H1 (cell line): ENCODE data around the gene NKIRAS2. TPM values are rescaled to one million over a fixed set of nuclear protein-coding genes. Genes with fewer than 3 reads are reported as not detected.

Experiments used
- ASH2L ChIP-seq: fragments of 200-600, 300-600 bp; sonication (generic); IDR thresholded peaks from one replicate; pipeline ENCODE4 v1.7.1; 2017; ENCODE audit warnings: low read length
- ATF2 ChIP-seq: IDR thresholded peaks from 2 replicates; pipeline ENCODE4 v1.6.1; 2012; ENCODE audit warnings: low read length, inconsistent platforms
- BCL11A ChIP-seq, 2 experiments: IDR thresholded peaks; one replicate each; pipeline ENCODE4 v1.6.1; 2011; ENCODE audit warnings: low read depth in 2 of 2, low read length in 2 of 2, mild to moderate bottlenecking in 2 of 2
- BRCA1 ChIP-seq: IDR thresholded peaks from 2 replicates; pipeline ENCODE4 v1.6.1; 2012; ENCODE audit warnings: low read depth, low read length, improper control_type of control experiment
- CHD2 ChIP-seq: IDR thresholded peaks from 2 replicates; pipeline ENCODE4 v1.6.1; 2012; ENCODE audit warnings: low read length, improper control_type of control experiment
- CTBP2 ChIP-seq: IDR thresholded peaks from 2 replicates; pipeline ENCODE4 v1.7.0; 2011; ENCODE audit warnings: borderline replicate concordance, mild to moderate bottlenecking, moderate library complexity, mixed read lengths, low read length; ENCODE audit not compliant: insufficient read depth, insufficient read length
- EP300 ChIP-seq, 2 experiments: IDR thresholded peaks; 1 replicate in 1 of 2; 2 replicates in 1 of 2; pipeline ENCODE4 v1.6.1; 2011 to 2012; ENCODE audit warnings: low read depth in 2 of 2, low read length in 2 of 2, mild to moderate bottlenecking in 2 of 2, borderline replicate concordance in 1 of 2, inconsistent platforms in 1 of 2, moderate library complexity in 1 of 2
- GTF2F1 ChIP-seq: IDR thresholded peaks from 2 replicates; pipeline ENCODE4 v1.6.1; 2012; ENCODE audit warnings: low read depth, low read length, improper control_type of control experiment, borderline replicate concordance
- HDAC2 ChIP-seq, 2 experiments: fragments of 300-600 bp in 1 of 2; sonication (generic) in 1 of 2; IDR thresholded peaks; 2 replicates each; pipeline ENCODE4 v1.6.1; 2011 to 2012; ENCODE audit warnings: low read depth in 2 of 2, low read length in 2 of 2, mild to moderate bottlenecking in 2 of 2, moderate library complexity in 2 of 2, borderline replicate concordance in 1 of 2, inconsistent platforms in 1 of 2
- HDAC6 ChIP-seq: IDR thresholded peaks from one replicate; pipeline ENCODE4 v1.7.1; 2012; ENCODE audit warnings: low read depth, mild to moderate bottlenecking, inconsistent platforms, low read length, moderate library complexity
- JUN ChIP-seq: IDR thresholded peaks from 2 replicates; pipeline ENCODE4 v1.6.1; 2011; ENCODE audit warnings: low read depth, mild to moderate bottlenecking, improper control_type of control experiment, low read length
- KDM5A ChIP-seq: fragments of 200-600 bp; IDR thresholded peaks from 2 replicates; pipeline ENCODE4 v1.7.1; 2012; ENCODE audit warnings: mild to moderate bottlenecking, low read length, inconsistent platforms, mixed read lengths
- NANOG ChIP-seq: IDR thresholded peaks from 2 replicates; pipeline ENCODE4 v1.6.1; 2011; ENCODE audit warnings: low read length, low read depth, mild to moderate bottlenecking, inconsistent platforms; ENCODE audit not compliant: insufficient read depth, poor library complexity, severe bottlenecking
- POLR2AphosphoS5 ChIP-seq: IDR thresholded peaks from 2 replicates; pipeline ENCODE4 v1.6.1; 2011; ENCODE audit warnings: low read depth, low read length
- POU5F1 ChIP-seq: IDR thresholded peaks from 2 replicates; pipeline ENCODE4 v1.6.1; 2011; ENCODE audit warnings: low read depth, mild to moderate bottlenecking, low read length, moderate library complexity
- RAD21 ChIP-seq, 2 experiments: IDR thresholded peaks in 1 of 2; conservative IDR thresholded peaks in 1 of 2; 2 replicates each; pipeline ENCODE4 v1.6.1; 2011; ENCODE audit warnings: low read depth in 2 of 2, low read length in 2 of 2, improper control_type of control experiment in 1 of 2, inconsistent platforms in 1 of 2, mild to moderate bottlenecking in 1 of 2, moderate library complexity in 1 of 2
- RXRA ChIP-seq: IDR thresholded peaks from 2 replicates; pipeline ENCODE4 v1.6.1; 2011; ENCODE audit warnings: low read depth, mild to moderate bottlenecking, low read length, moderate library complexity; ENCODE audit not compliant: insufficient read depth
- SIN3A ChIP-seq, 2 experiments: IDR thresholded peaks in 1 of 2; conservative IDR thresholded peaks in 1 of 2; 2 replicates each; pipeline ENCODE4 v1.6.1; 2011 to 2012; ENCODE audit warnings: low read length in 2 of 2, improper control_type of control experiment in 1 of 2, low read depth in 1 of 2, mild to moderate bottlenecking in 1 of 2
- SP1 ChIP-seq: IDR thresholded peaks from 2 replicates; pipeline ENCODE4 v1.6.1; 2011; ENCODE audit warnings: low read depth, low read length
- SP2 ChIP-seq: IDR thresholded peaks from 2 replicates; pipeline ENCODE4 v1.6.1; 2012; ENCODE audit warnings: mild to moderate bottlenecking, low read length, inconsistent platforms
- SRF ChIP-seq: IDR thresholded peaks from 2 replicates; pipeline ENCODE4 v1.6.1; 2011; ENCODE audit warnings: mild to moderate bottlenecking, low read depth, low read length, moderate library complexity
- polyA plus RNA-seq, 7 experiments: library from polyadenylated mRNA; depleted of rRNA in 3 of 7; stranded (reverse) in 5 of 7; unstranded in 2 of 7; fragments of >200 nt in 5 of 7; fragments of 200-250 nt in 2 of 7; gene quantifications; 1 replicate in 5 of 7; 2 replicates in 1 of 7; 4 replicates in 1 of 7; pipeline versions ENCODE4 v1.2.1 to v1.2.3, GENCODE V29; 2011 to 2013; ENCODE audit warnings: missing spikeins in 2 of 7, mixed read lengths in 2 of 7
- total RNA-seq: library from RNA; stranded (reverse); fragmentation: NEBNext Ultra II Directional; extraction: Animal tissue kit (Norgen Biotek cat#: 25700); gene quantifications from 2 replicates; pipeline ENCODE4 v1.2.1, GENCODE V29; 2021

The NKIRAS2 gene
- total and polyA plus RNA-seq, 2 of the 8 experiments (the other 6 are each of a cell fraction or from before 2014, with no cell fraction given), result 34.5 to 51.1 TPM

DNA sequence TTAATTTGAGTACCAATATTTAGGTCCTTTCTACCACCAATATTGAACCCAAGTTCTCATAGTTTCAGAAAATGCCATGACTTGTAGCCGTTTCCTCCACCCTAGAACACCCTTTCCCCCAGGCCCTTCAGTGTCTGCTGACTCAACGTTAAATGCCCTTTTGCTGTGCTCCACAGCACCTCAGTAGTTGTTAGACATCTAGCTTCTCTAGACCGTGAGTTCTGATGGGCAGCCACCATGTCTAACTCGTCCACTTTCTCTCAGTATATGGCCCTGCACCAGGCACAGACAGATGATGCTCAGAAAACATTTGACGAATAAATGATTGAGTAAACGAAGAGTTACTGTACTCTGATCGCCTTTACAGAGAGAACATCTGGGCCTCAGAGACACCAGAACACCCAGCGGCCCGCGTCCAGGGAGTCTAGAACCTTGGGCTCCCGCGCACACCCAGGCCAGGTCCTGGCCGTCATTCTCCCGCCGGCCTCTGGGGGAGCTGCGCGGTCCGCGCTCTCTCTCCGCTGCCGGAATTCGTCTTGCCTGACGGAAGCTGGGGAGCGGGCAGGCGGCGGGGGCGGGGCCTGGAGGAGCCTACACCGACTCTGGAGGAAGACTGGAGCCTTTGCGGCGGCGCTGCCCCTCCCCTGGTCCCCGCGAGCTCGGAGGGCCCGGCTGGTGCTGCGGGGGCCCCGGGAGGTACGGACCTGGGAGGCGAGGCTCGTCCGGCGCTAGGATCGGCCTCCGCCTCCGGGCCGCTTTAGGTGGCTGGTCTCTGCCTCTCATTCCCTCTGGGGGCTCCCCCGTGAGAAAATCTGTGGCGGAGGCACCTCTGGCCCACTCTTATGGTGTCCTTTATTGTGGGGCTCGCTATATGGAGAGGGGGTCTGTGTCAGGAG is at the start of gene NKIRAS2 (continued):
- no peak for TF ChIP-seq BCL11A (IDR thresholded peaks at IDR 0.05; ENCODE audit: low read depth in 2 of 2, low read length in 2 of 2)
- TF ChIP-seq EP300 (IDR thresholded peaks at IDR 0.05; ENCODE audit: borderline replicate concordance in 1 of 2, low read depth in 2 of 2, low read length in 2 of 2), result no peak
- no peak; a peak in 1 of 4 replicates for TF ChIP-seq HDAC2 (IDR thresholded peaks at IDR 0.05; ENCODE audit: borderline replicate concordance in 1 of 2, low read depth in 2 of 2, low read length in 2 of 2)
- TF ChIP-seq SP2, result peak; percentile 64; the same call in 1 of the 2 replicates
- no peak for TF ChIP-seq POU5F1
- TF ChIP-seq CTBP2, result no peak
- TF ChIP-seq SP1, result no peak
- no peak for TF ChIP-seq CHD2
- TF ChIP-seq ATF2, result no peak
- TF ChIP-seq KDM5A, result no peak
- TF ChIP-seq JUN, result no peak
- no peak for TF ChIP-seq GTF2F1
- no peak for TF ChIP-seq POLR2AphosphoS5
- TF ChIP-seq BRCA1, result no peak
- no peak for TF ChIP-seq HDAC6
- peak; percentile 57 to 86; a peak in 2 of 4 replicates for TF ChIP-seq SIN3A (conservative IDR thresholded peaks at IDR 0.05 in 1 of 2, IDR thresholded peaks at IDR 0.05 in 1 of 2; ENCODE audit: low read depth in 1 of 2, low read length in 2 of 2)
- 0 out of 2 replicates have a peak, but pooled peaks have one; percentile 13 for TF ChIP-seq SRF
- TF ChIP-seq NANOG, result no peak
- TF ChIP-seq RXRA, result no peak
- TF ChIP-seq ASH2L, result peak; percentile 53
- peak in 1 of 2 experiments; percentile 33; a peak in 2 of 4 replicates for TF ChIP-seq RAD21 (IDR thresholded peaks at IDR 0.05 in 1 of 2, conservative IDR thresholded peaks at IDR 0.05 in 1 of 2; ENCODE audit: low read depth in 2 of 2, low read length in 2 of 2)
